Thyroid gland (tissue), 4 donors: ENCODE data around the gene PCDH20.

Experiments used
- CTCF ChIP-seq, 6 experiments: fragments of 200-600 bp in 3 of 6; fragments of 450-650 bp in 3 of 6; sonication (generic) in 3 of 6; IDR thresholded peaks; one replicate each; pipeline ENCODE4 v1.5.1; 2016 to 2019; ENCODE audit warnings: antibody characterized with exemption in 6 of 6, mild to moderate bottlenecking in 2 of 6, inconsistent platforms in 1 of 6, moderate library complexity in 1 of 6
- POLR2A ChIP-seq, 2 donors: fragments of 450-650 bp; IDR thresholded peaks; one replicate each; pipeline ENCODE4 v1.6.1; 2017; ENCODE audit warnings: antibody characterized with exemption in 2 of 2, mild to moderate bottlenecking in 2 of 2, moderate library complexity in 1 of 2

DNA sequence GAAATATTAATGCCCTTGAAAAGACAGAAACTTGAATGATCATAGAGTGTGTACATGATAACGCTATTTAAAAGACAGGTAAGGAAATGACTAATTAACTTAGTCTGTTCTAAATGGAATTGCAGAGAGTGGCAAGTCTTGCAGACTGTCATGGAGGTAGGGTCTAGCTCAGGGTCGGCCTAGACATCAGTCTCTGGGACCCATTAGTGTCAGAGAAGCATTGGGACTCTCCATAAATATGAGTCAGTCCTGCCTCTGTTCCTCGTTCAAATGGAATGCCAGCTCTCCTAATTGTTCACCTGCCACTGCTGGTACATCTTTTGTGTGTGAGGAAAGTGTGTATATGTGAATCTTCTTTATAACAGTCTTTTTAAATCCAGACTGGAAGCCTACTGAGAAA lies 28.0 kb downstream of the PCDH20 start:
- TF ChIP-seq CTCF (IDR thresholded peaks at IDR 0.05) (no peak), POLR2A (IDR thresholded peaks at IDR 0.05) (no peak)
